Right lobe of liver (tissue), 4 donors: Measurements from ENCODE around the gene ARAP3.

Source experiments
- CTCF ChIP-seq, 4 donors: fragments of 200-600 bp in 3 of 4; fragments of 450-650 bp in 1 of 4; IDR thresholded peaks; one replicate each; pipeline versions ENCODE4 v1.5.1 to v1.8.0; 2016 to 2022; ENCODE audit warnings: antibody characterized with exemption in 4 of 4, mild to moderate bottlenecking in 2 of 4
- POLR2A ChIP-seq: fragments of 450-650 bp; IDR thresholded peaks from one replicate; pipeline ENCODE4 v1.6.1; 2017; ENCODE audit warnings: antibody characterized with exemption, mild to moderate bottlenecking
- donor health status: DM: no; HTN: no; CAD: no.
- donor health status: DM: no; HTN: no; CAD: no.
- donor health status: DM: no; HTN: yes; CAD: no.

GRCh38 chr5:141656396-141656795 lies 25.6 kb downstream of the ARAP3 start:
- TF ChIP-seq POLR2A (no peak), CTCF (IDR thresholded peaks at IDR 0.05) (no peak)
